ENCODE data around the gene THOC2. TPM values are rescaled to one million over a fixed set of nuclear protein-coding genes. Genes with fewer than 3 reads are reported as not detected.
"Not testable (repeated sequence)": the region's sequence is repeated elsewhere in the genome, so short reads cannot be mapped to it uniquely, and the experiment has no call there.

Gene THOC2
- total and polyA plus RNA-seq, 10 of the 15 experiments (the other 5 are each of a cell fraction or from before 2014, with no cell fraction given), result 64.8 to 136 (median 75.1) TPM

- TF ChIP-seq BACH1 (IDR thresholded peaks at IDR 0.05; ENCODE audit: borderline replicate concordance), result no peak
- no peak for TF ChIP-seq MTA3 (IDR thresholded peaks at IDR 0.05; ENCODE audit: borderline replicate concordance, low read length)
- no peak for TF ChIP-seq CEBPB (IDR thresholded peaks at IDR 0.05; ENCODE audit: borderline replicate concordance in 1 of 2, low read depth in 2 of 2, low read length in 2 of 2)
Measured at GRCh38 chrX:123665197-123665596, 67.7 kb downstream of the THOC2 start (continued).

GRCh38 chrX:123664467-123665167, 68.2 kb downstream of the THOC2 start:
- H4K20me1 ChIP-seq (ENCODE audit: control insufficient read depth, insufficient read depth); SMC1A ChIA-PET (ENCODE audit: uncharacterized antibody, unreplicated experiment); H3K9me3 ChIP-seq (replicated peaks; ENCODE audit: control insufficient read depth, insufficient read depth, low read length); POLR2A ChIA-PET; BruUV-seq (replicated peaks); H2AFZ ChIP-seq (ENCODE audit: control insufficient read depth, low read depth, low read length); H3K9ac ChIP-seq (ENCODE audit: control insufficient read depth, insufficient read depth, low read length); H3K27me3 ChIP-seq (replicated peaks in 1 of 2; ENCODE audit: control insufficient read depth in 2 of 2, insufficient read depth in 2 of 2, low read length in 1 of 2); H3K4me3 ChIP-seq; H3K36me3 ChIP-seq (ENCODE audit: control insufficient read depth in 2 of 2, insufficient read depth in 2 of 2, low read length in 1 of 2); intact Hi-C loops (cut with micrococcal nuclease; ENCODE audit: unreplicated experiment); DNase-seq (ENCODE audit: low read depth, low spot score); H3K4me1 ChIP-seq (ENCODE audit: control insufficient read depth, insufficient read depth, low read length); FAIRE-seq; H3K79me2 ChIP-seq (ENCODE audit: control insufficient read depth, insufficient read depth, low read length); RAD21 ChIA-PET (ENCODE audit: unreplicated experiment); H3K27ac ChIP-seq (ENCODE audit: control insufficient read depth, insufficient read depth); ATAC-seq; in situ Hi-C loops (cut with MboI); H3K4me2 ChIP-seq (ENCODE audit: control insufficient read depth, insufficient read depth): not testable (repeated sequence)
- WGBS (ENCODE audit: insufficient coverage, insufficient replicate concordance, low lambda C conversion rate, missing lambda C conversion rate), result 54% methylated on average over 6 of the region's 6 CpGs
- CTCF ChIA-PET, result interaction anchor here (1.2 kb wide), 1 partner anchor 16 kb away, joined by 6 read pairs; no protein-coding TSS in a partner anchor

- FAIRE-seq; H2AFZ ChIP-seq (ENCODE audit: control insufficient read depth, low read depth, low read length); H3K9me3 ChIP-seq (replicated peaks; ENCODE audit: control insufficient read depth, insufficient read depth, low read length); ATAC-seq; H3K36me3 ChIP-seq (ENCODE audit: control insufficient read depth in 2 of 2, insufficient read depth in 2 of 2, low read length in 1 of 2); intact Hi-C loops (cut with micrococcal nuclease; ENCODE audit: unreplicated experiment); SMC1A ChIA-PET (ENCODE audit: uncharacterized antibody, unreplicated experiment); H3K4me3 ChIP-seq; H3K4me1 ChIP-seq (ENCODE audit: control insufficient read depth, insufficient read depth, low read length); H3K9ac ChIP-seq (ENCODE audit: control insufficient read depth, insufficient read depth, low read length); H3K79me2 ChIP-seq (ENCODE audit: control insufficient read depth, insufficient read depth, low read length); H3K27ac ChIP-seq (ENCODE audit: control insufficient read depth, insufficient read depth); POLR2A ChIA-PET; DNase-seq (ENCODE audit: low read depth, low spot score); CTCF ChIA-PET; in situ Hi-C loops (cut with MboI); H3K4me2 ChIP-seq (ENCODE audit: control insufficient read depth, insufficient read depth); H4K20me1 ChIP-seq (ENCODE audit: control insufficient read depth, insufficient read depth); H3K27me3 ChIP-seq (replicated peaks in 1 of 2; ENCODE audit: control insufficient read depth in 2 of 2, insufficient read depth in 2 of 2, low read length in 1 of 2); BruUV-seq (replicated peaks); RAD21 ChIA-PET (ENCODE audit: unreplicated experiment): not testable (repeated sequence)
- WGBS (ENCODE audit: insufficient coverage, insufficient replicate concordance, low lambda C conversion rate, missing lambda C conversion rate), result 87% methylated on average over 3 of the region's 3 CpGs
Measured at GRCh38 chrX:123663720-123664119, 69.1 kb downstream of the THOC2 start.

DNA sequence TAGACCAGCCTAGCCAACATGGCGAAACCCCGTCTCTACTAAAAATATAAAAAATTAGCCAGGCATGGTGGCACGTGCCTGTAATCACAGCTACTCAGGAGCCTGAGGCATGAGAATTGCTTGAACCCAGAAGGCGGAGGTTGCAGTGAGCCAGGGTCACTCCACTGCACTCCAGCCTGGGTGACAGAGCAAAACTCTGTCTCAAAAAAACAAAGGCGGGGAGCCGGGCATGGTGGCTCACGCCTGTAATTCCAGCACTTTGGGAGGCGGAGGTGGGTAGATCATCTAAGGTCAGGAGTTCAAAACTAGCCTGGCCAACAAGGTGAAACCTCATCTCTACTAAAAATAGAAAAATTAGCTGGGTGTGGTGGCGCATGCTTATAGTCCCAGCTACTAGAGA, 76.3 kb downstream of the THOC2 start:
- POLR2A ChIA-PET, result interaction anchor here (0.6 kb wide), 1 partner anchor 177 kb away, joined by 3 read pairs; no protein-coding TSS in a partner anchor
- RAD21 ChIA-PET (ENCODE audit: unreplicated experiment); in situ Hi-C loops (cut with MboI); H3K4me1 ChIP-seq (ENCODE audit: control insufficient read depth, insufficient read depth, low read length); DNase-seq (ENCODE audit: low read depth, low spot score); H3K9me3 ChIP-seq (replicated peaks; ENCODE audit: control insufficient read depth, insufficient read depth, low read length); H3K79me2 ChIP-seq (ENCODE audit: control insufficient read depth, insufficient read depth, low read length); H3K4me3 ChIP-seq; intact Hi-C loops (cut with micrococcal nuclease; ENCODE audit: unreplicated experiment); H2AFZ ChIP-seq (ENCODE audit: control insufficient read depth, low read depth, low read length); H3K36me3 ChIP-seq (ENCODE audit: control insufficient read depth in 2 of 2, insufficient read depth in 2 of 2, low read length in 1 of 2); CTCF ChIA-PET; BruUV-seq (replicated peaks); H3K4me2 ChIP-seq (ENCODE audit: control insufficient read depth, insufficient read depth); H3K27ac ChIP-seq (ENCODE audit: control insufficient read depth, insufficient read depth); H3K9ac ChIP-seq (ENCODE audit: control insufficient read depth, insufficient read depth, low read length); FAIRE-seq; SMC1A ChIA-PET (ENCODE audit: uncharacterized antibody, unreplicated experiment); H4K20me1 ChIP-seq (ENCODE audit: control insufficient read depth, insufficient read depth); H3K27me3 ChIP-seq (replicated peaks in 1 of 2; ENCODE audit: control insufficient read depth in 2 of 2, insufficient read depth in 2 of 2, low read length in 1 of 2); ATAC-seq: not testable (repeated sequence)
- 90% methylated on average over 9 of the region's 9 CpGs for whole genome bisulfite sequencing (ENCODE audit: insufficient coverage, insufficient replicate concordance, low lambda C conversion rate, missing lambda C conversion rate)

Data from GM12878 (cell line).